ENCODE results near the gene PRRC2B. TPM values are rescaled to one million over a fixed set of nuclear protein-coding genes. Genes with fewer than 3 reads are reported as not detected.

Gene PRRC2B
- total and polyA plus RNA-seq, 2 experiments from 2014 or later, result 48.2 to 118 TPM

- no peak overlapping the region for H3K4me3 ChIP-seq
- no peaks in the 10 kb centered on the region for H3K9me3 ChIP-seq (ENCODE audit: low read depth)
- WGBS (ENCODE audit: low lambda C conversion rate, missing lambda C conversion rate), result 97% methylated on average over 35 of the region's 35 CpGs
- TF ChIP-seq CTCF (IDR thresholded peaks at IDR 0.05; ENCODE audit: poor library complexity) (no peak), EZH2phosphoT487 (IDR thresholded peaks at IDR 0.05; ENCODE audit: low read depth, severe bottlenecking, unreplicated experiment) (no peak), EZH2 (IDR thresholded peaks at IDR 0.05; ENCODE audit: borderline replicate concordance) (no peak)
- no peaks in the 10 kb centered on the region for H3K36me3 ChIP-seq (replicated peaks; ENCODE audit: insufficient read depth, low read depth)
- H3K4me2 ChIP-seq, result peak overlapping the region; percentile 97
- H3K79me2 ChIP-seq, result peaks cover 17% of the 10 kb centered on the region
- H3K9me2 ChIP-seq (replicated peaks; ENCODE audit: insufficient read depth), result no peaks in the 10 kb centered on the region
- H2AFZ ChIP-seq, result no peak overlapping the region
- no peaks in the 10 kb centered on the region for H3K27me3 ChIP-seq
- H3K27ac ChIP-seq, result no peak overlapping the region
- H4K20me1 ChIP-seq (ENCODE audit: insufficient read depth, poor library complexity, severe bottlenecking), result no peaks in the 10 kb centered on the region
- H3K4me1 ChIP-seq (ENCODE audit: insufficient read depth), result peaks cover 13% of the 10 kb centered on the region
- DNase-seq (ENCODE audit: low spot score), result no peak
Observed at GRCh38 chr9:131528886-131529505, 135.1 kb downstream of the PRRC2B start.

GRCh38 chr9:131529597-131530545, 136.0 kb downstream of the PRRC2B start:
- no peak for TF ChIP-seq EZH2 (IDR thresholded peaks at IDR 0.05; ENCODE audit: borderline replicate concordance)
- no peak for DNase-seq (ENCODE audit: low spot score)
- no peaks in the 10 kb centered on the region for H4K20me1 ChIP-seq (ENCODE audit: insufficient read depth, poor library complexity, severe bottlenecking)
- peak overlapping the region; percentile 97 for H3K4me2 ChIP-seq
- H2AFZ ChIP-seq, result peak overlapping the region; percentile 99
- H3K4me3 ChIP-seq, result peak overlapping the region; percentile 91
- H3K9me2 ChIP-seq (replicated peaks; ENCODE audit: insufficient read depth), result no peaks in the 10 kb centered on the region
- H3K9me3 ChIP-seq (ENCODE audit: low read depth), result no peaks in the 10 kb centered on the region
- H3K36me3 ChIP-seq (replicated peaks; ENCODE audit: insufficient read depth, low read depth), result no peaks in the 10 kb centered on the region
- H3K79me2 ChIP-seq, result peaks cover 17% of the 10 kb centered on the region
- peaks cover 13% of the 10 kb centered on the region for H3K4me1 ChIP-seq (ENCODE audit: insufficient read depth)
- no peaks in the 10 kb centered on the region for H3K27me3 ChIP-seq
- H3K27ac ChIP-seq, result peak overlapping the region; percentile 40
- WGBS (ENCODE audit: low lambda C conversion rate, missing lambda C conversion rate), result 66% methylated on average over 24 of the region's 24 CpGs

- DNase-seq (ENCODE audit: low spot score), result peak; percentile 72
- Histone ChIP-seq H3K27ac (peak overlapping the region; percentile 40), H4K20me1 (ENCODE audit: insufficient read depth, poor library complexity, severe bottlenecking) (no peaks in the 10 kb centered on the region)
Observed at GRCh38 chr9:131530546-131530919, 136.6 kb downstream of the PRRC2B start.

More at GRCh38 chr9:131530546-131530919, 136.6 kb downstream of the PRRC2B start:
- Histone ChIP-seq H3K27me3 (no peaks in the 10 kb centered on the region), H3K4me3 (peak overlapping the region; percentile 91), H2AFZ (peak overlapping the region; percentile 99), H3K79me2 (peaks cover 17% of the 10 kb centered on the region), H3K9me2 (replicated peaks; ENCODE audit: insufficient read depth) (no peaks in the 10 kb centered on the region), H3K4me2 (peak overlapping the region; percentile 97), H3K36me3 (replicated peaks; ENCODE audit: insufficient read depth, low read depth) (no peaks in the 10 kb centered on the region), H3K4me1 (ENCODE audit: insufficient read depth) (peaks cover 13% of the 10 kb centered on the region), H3K9me3 (ENCODE audit: low read depth) (no peaks in the 10 kb centered on the region)
- 6% methylated on average over 14 of the region's 29 CpGs for WGBS (ENCODE audit: low lambda C conversion rate, missing lambda C conversion rate)
- no peak for TF ChIP-seq CTCF (IDR thresholded peaks at IDR 0.05; ENCODE audit: poor library complexity)
- TF ChIP-seq EZH2phosphoT487 (IDR thresholded peaks at IDR 0.05; ENCODE audit: low read depth, severe bottlenecking, unreplicated experiment), result no peak
- no peak for TF ChIP-seq EZH2 (IDR thresholded peaks at IDR 0.05; ENCODE audit: borderline replicate concordance)
